ENCODE results near the gene BBS1. TPM values are rescaled to one million over a fixed set of nuclear protein-coding genes. Genes with fewer than 3 reads are reported as not detected.
"Not testable (repeated sequence)": the region's sequence is repeated elsewhere in the genome, so short reads cannot be mapped to it uniquely, and the experiment has no call there.

BBS1 gene
- total RNA-seq, 1 donor from 2014 or later: 25.0 TPM

DNA sequence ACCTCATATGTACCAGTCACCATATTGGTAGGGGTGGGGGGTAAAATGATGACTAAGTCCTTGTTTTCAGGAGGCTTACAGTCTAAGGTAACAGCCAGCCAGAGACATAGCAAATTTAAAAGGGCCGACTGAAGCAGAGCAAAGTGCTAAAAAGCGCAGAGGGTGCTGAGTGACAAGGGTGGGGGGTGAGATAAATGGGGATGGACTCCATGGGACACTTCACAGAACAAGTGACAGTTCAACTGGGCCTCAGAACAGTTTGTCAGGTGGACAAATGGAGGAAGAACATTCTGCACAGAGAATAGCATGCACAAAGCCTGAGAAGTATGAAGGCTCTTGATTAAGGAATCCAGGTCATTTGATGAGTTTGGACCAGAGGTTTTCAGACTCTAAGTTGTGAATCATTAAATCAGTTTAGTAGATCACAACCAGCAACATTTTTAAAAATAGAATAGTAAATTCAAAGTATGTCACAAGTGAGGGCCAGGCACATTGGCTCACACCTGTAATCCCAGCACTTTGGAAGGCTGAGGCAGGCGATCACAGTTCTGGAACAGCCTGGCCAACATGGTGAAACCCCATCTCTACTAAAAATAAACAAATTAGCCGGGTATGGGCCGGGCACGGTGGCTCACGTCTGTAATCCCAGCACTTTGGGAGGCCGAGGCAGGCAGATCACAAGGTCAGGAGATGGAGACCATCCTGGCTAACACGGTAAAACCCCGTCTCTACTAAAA is 14.0 kb downstream of the BBS1 start:
- DNase-seq: no peak

DNA sequence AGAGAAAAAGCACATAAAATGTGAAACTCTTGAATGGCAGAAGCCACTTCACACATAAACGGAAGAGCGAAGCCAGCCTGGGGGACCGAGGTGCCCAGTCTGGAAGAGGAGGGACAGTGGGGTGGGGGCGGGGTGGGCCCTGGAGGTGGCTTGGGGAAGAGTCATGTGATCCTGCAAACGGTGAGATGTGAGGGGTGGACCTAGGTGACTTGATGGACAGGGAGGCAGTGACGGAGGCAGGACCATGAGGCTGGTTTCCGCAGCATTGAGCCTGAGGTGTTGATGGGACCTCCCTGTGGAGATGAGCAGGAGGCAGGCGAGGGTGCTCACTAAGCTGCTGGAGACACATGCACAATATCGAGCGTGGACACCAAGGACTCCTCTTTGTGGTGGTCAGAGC is 18.6 kb downstream of the BBS1 start:
- no peak for DNase-seq

DNA sequence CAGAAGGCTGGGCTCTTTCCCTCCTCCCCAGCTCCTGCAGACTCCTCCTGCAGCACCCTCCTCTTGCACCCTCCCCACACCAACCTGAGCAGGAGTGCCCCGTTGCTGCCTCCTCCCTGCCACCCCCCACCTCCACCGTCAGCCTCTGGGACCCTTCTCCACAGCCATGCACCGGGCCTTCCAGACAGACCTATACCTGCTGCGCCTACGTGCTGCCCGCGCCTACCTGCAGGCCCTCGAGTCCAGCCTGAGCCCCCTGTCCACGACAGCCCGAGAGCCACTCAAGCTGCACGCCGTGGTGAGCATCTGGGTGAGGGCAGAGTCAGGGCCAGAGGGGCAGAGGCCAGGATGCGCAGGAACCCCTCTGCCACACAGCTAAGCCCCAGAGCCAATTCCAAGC is 19.2 kb downstream of the BBS1 start:
- DNase-seq: no peak

DNA sequence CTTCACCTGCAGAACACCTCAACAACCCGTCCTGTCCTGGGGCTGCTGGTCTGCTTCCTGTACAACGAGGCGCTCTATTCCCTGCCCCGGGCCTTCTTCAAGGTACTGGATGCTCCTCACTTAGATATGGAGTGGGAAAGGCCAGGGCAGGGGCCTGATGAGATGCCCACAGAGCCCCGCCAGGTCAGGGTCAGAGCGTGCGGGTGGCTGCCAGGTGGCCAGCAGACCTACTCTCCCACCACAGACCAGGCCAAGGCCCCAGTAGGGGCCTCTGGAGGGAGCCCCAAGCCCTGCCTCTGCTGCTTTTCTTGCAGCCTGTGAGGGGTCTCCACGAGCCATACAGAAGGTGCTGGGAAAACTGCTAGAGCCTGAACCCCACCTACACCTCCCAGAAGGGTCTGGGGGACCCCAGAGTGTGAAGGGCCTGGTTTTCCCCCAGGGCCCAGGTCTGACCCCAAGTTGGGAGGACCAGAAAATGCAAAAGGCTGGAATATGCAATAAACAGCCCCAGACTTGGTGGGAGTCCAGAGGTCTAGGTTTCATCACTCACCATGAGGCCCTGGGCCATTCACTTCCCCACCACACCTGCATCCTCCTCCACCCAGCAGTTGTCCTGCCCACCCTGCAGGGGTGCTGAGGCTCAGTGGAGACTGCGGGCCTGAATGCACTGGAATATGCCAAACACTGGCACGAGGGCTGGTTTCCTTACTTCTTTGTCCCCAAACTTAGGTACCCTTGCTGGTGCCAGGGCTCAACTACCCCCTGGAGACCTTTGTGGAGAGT is 20.7 kb downstream of the BBS1 start:
- DNase-seq: no peak

DNA sequence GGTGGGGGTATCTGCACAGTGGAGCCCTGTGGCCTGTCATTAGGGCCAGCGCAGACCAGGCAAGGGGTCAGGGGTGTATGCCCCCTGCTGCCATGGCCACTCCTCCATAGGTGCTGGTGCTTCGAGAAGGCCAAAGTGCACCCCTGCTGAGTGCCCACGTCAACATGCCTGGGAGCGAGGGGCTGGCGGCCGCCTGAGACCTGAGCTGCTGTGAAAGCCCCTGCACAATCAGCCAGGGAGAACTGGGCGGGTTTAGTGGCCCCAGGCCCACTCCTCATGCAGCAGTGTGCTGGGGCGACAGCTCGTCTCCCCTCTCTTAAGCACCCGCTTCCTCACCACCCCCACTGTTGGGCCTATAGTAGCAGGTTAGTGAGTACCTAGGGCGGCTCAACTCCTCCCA is 21.4 kb downstream of the BBS1 start:
- DNase-seq: no peak

DNA sequence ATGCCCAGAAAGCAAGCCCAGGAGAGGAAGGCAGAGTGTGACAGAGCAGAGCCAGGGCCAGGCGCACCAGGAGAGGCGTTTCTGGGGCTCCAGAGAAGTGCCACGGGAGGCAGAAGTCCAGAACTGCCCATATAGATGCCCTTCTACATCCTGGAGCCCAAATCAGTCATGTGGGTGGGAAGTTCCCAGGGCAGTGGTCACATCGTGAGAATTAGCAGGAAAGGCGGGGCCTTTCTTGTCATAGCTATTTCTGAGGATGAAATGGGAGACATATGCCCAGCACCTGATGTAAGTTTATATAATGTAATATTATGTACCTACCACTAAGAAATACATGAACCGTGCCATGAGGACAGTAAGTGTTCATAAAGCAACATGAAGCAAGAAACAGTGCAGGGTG is 22.3 kb downstream of the BBS1 start:
- DNase-seq: no peak

DNA sequence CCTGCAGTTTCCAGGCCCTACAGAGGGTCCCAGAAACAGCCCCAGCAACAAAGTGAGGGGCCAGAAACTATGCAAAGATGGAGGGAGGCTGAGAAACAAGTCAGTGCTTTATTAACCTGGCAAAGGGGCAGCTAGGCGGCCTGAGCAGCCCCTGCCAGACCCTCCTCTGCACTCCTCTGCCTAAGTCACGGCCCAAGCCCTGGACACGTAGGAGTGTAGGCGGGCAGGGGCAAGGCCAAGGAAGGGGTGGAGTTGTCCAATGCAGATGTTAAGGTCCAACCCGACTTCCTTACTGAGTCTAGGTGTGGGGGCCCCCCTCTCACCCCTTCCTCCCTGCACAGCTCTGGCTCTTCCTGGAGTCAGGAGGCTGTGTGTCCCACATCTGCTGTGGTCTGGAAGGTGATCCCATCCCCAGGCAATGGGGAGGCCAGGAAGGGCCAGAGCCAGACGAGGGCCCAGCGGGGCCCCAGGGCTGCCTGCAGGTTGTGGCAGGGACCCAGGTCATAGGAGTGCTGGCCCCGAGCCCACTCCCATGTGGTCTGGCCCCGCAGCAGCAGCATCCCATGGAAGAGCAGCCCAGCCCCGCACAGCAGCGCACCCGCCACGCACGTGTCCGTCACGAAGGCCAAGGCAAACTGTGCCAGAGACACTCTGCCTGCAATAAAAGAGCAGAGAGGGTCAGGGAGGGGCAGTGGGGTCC is 28.9 kb downstream of the BBS1 start:
- DNase-seq: no peak

DNA sequence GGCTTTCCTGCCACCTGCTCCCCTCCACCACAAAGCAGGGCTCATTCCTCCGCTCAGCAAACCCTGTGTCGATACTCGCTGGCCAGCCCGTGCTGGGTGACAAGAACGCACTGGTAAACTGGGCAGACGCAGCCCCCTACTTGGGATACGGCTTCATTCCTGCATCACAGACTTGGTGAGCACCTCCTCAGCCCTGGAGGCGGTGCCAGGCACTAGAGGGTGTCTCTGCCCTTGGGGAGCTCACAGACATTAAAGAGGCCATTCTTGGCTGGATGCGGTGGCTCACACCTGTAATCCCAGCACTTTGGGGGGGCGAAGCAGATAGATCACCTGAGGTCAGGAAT is 29.4 kb downstream of the BBS1 start:
- no peak for DNase-seq

DNA sequence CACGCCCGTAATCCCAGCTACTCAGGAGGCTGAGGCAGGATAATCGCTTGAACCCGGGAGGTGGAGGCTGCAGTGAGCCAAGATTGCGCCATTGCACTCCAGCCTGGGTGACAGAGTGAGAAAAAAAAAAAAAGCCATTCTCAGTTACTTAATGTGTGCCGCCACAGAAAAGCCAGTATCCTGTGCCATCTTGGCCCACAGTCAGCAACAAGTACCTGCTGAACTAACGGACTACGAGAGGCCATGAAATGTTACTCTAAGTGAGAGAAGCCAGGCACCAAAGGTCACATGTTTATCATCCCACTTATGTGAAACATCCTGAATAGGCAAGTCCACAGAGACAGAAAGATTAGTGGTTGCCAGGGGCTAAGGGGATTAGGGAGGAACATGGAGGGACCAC is 30.2 kb downstream of the BBS1 start:
- not testable (repeated sequence) for DNase-seq

DNA sequence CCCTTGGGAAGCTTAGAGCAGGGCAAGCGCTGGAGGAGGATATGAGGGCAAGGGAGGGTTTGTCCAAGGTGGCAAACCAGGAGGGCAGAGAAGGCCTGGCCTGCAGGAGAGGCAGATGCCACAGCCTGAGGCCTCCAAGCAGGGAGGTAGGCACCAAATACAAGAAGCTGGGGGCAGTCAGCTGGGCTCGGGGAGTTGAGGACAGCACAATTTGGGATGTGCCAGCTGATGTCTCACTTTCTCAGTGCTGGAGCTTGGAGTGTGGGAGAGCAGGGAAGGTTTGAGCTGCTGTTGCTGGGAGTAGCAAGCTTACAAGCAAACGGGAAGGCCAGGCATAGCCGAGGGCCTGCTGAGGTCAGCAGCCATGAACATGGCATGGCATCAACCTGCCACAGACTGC is 31.5 kb downstream of the BBS1 start:
- DNase-seq: no peak

DNA sequence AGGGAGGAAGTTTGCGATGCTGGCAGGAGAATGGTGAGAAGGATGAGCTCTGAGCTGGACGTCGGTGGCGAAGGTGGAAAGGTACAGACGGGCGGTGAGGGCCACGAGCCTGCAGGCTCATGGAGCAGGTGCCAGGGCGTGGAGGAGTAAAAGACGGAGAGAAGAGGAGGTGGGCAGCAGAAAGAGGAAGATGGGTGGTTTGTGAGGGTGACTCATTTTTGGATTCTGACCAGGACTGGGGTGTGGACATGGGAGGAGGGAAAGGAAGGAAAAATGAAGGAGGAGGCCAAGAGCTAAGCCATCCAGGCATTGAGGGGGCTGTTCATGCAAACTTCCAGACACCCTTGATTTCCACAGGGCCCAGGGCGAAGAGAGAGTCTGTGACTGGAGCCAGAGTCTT is 31.9 kb downstream of the BBS1 start:
- no peak for DNase-seq

DNA sequence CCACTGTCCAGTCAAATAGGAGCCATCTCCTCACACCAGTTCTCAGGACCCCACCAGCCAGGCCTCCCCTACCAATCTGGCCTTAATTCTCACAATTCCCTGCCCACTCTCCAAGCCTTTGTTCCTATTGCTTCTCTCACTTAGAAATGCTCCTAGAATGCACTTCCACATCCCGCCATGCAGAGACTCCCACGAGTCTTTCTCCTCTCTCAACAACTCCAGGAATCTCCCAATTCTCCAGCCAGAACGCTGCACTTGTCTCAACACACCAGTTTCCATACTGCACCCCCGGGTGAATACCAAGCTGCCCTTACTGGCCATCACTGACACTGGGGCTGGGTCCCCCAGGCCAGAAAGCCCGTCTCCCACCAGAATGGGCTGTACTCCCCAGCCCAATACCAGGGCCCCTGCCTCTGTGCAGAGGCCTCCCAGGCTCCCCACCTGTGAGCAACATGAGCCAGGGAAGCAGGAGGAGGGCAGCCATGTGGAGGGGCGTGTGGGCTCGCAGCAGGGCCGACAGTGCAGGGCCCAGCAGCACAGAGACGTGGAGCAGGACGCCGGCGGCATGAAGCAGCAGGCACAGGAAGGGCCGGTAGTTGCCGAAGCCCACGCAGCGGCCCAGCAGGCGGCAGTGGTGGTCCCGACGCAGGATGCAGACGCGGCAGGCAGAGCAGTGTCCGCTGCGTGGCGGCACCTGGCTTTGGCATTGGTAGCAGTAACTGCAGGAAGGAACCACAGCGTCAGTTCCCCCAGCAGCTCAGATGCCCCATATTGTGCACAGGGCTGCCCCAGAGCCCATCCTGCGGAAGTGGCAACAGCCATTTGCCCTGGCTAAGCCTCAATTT is 33.0 kb downstream of the BBS1 start:
- DNase-seq: peak; percentile 21

DNA sequence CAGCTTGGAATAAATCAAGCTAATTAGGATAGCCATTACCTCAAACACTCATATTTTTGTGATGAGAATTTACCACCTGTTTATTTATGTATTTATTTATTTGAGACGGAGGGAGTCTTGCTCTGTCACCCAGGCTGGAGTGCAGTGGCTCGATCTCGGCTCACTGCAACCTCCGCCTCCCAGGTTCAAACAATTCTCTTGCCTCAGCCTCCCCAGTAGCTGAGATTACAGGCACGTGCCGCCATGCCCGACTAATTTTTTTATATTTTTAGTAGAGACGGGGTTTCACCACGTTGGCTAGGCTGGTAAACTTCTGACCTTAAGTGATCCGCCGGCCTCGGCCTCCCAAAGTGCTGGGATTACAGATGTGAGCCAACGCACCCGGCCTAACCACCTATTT is 34.5 kb downstream of the BBS1 start:
- not testable (repeated sequence) for DNase-seq

DNA sequence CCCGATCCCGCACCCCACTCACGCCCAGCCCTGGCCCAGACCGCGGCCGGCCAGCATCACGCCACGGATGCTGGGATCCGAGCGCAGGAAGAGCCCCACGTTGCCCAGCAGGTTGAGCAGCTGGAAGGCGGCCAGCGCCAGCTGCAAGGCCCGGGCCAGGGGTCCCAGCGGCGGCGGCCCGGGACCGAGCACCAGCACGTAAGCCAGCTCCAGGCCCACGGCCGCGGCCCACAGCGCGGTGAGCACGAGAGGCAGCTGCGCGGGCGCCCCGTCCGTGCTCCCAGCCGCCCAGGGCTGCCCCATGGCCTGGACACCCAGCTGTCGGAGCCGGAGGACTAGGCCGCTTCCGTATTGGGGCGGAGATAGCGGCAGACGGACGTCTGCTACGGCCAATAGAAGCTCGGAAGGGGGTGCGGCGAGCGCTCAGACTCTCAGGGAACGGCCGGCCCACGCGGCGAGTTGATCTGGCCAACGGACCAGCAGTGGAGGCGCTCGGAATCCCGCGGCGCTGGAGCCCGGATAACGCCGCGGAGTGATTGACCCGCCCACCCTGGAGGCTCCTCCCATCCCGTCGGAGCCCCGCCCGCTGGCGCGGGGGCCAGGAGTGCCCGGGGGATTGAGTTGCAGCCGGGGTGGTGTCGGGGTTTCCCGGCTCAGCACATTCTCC is 35.4 kb downstream of the BBS1 start, which contains the start of gene ZDHHC24:
ZDHHC24 (minus strand) TSS at position 348 of the 667 bp plus-strand sequence; CDS start at position 303, 45 bp downstream.
- peak; percentile 80 for DNase-seq

DNA sequence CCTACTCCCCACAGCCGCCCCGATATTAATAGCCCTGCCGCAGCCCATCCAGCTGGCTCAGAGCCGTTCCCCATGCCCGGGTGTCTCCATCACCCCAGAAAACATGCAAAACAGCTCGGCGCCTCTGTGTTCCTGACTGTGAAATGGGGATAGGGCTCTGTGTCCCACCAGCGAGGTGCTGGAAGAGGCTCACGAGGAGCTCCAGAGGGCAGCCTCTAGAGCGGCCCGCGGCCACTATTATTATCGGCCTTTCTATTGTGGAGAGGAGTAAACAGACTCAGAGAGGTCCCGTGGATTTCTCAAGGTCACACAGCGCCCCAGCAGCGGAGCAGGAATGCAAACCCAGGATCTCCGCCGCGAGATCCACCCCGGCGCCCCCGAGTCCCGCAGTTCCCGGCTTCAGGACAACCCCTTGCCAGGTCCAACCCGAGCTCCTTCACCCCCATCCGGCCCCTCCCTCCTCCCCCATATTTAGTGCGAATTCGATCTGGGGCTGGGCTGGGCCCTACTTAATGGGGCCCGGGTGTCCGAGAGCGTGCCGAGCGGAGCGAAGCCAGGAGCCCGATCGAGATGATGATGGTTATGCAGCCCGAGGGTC is 36.0 kb downstream of the BBS1 start, which contains the start of gene ACTN3:
ACTN3 (plus strand) TSS at position 536 of the 598 bp plus-strand sequence; CDS start at position 571, 35 bp downstream.
- DNase-seq: no peak

DNA sequence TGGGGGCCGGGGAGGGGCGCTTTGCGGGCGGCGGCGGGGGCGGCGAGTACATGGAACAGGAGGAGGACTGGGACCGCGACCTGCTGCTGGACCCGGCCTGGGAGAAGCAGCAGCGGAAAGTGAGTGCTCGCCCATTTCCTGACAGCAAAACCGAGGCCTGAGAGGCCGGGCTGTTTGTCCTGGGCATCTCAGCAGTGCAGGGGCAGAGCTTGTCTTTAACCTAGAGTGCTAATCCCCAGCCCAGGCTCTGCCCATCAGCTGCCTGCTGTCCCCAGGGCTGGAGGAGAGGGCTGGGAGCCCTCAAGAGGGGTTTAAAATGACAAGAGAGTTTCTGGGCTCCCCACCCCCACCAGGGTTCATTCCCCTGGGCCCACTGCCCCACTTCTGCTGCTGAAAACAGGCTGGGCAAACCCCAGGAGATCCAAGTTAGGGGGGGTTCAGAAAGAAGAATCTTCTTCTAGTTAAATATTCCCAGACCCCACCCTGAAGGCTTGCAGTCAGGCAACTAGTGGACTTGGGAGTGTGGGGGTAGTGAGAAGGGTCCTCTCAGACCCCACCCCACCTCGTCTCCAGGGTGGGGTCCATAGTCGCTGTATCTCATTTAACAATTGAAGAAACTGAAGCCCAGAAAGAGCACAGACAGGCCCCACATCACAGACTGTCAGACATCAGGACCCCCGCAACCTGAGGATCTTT is 36.7 kb downstream of the BBS1 start:
- DNase-seq: no peak

DNA sequence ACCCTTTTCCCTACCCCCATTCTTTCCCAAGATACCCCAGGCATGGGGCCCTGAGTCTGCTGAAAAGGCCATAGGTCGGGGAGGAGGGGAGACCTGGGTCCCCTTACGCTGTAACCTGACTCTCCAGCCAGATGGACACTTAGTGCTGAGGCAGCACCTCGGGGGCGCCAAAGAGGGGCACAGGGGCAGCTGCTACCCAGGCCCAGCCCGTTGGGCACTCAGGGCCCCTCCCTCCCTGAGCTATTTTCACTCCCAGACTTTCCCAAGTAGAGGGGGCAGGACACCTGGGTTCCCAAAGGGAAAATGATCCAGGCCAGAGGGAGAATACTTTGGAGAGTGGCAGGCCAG is 37.2 kb downstream of the BBS1 start:
- no peak for DNase-seq

DNA sequence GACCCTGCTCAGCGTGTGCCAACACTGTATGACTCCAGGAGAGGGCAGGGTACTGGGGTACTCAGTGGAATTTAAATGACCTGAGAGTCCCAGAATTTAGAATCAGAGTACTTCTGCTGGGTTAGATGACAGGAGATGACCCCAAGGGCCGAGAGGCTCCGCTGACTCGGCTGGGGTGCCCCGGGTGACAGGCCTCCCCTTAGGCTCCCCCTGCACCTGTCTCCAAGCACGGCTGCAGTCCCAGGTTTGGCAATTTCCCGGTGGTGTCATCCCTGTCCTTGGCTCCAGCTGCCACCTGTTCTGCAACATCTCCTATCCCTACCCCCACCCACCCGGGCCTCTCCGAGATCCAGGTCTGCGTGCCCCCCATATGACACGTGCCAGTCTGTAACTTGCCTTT is 37.6 kb downstream of the BBS1 start:
- DNase-seq: no peak

DNA sequence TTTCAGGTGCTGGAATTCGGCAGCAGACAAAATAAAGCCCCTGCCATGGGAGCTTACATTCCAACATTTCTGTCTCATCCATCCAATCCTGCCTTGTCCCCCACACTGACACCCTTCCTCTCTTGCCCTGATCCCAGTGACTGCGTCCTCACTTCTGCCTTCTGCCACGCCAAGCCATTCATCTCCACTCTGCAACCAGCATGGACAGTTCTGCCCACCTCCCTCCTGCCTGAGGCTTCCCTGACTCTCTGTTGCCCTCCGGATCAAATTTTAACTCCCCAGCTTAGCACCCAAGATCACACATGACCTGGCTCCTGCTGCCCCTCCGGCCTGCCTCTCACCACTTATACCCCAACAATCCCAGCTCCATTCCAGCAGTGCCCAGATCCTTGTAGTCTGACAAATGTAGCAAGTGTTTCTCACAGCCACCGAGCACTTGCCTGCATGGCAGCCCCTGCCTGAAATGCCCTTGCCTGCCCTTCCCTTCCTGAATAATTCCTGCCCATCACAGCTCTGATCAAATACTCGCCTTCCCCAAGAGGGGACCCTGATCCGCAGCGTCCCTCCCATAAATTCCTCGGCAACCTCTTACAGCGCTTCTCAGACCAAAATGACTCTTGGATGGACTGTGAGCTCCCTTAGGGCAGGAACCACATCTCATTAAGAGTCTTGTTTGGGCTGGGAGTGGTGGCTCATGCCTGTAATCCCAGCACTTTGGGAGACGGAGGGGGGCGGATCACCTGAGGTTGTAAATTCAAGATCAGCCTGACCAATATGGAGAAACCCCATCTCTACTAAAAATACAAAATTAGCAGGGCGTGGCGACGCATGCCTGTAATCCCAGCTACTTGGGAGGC is 38.6 kb downstream of the BBS1 start:
- DNase-seq: no peak

DNA sequence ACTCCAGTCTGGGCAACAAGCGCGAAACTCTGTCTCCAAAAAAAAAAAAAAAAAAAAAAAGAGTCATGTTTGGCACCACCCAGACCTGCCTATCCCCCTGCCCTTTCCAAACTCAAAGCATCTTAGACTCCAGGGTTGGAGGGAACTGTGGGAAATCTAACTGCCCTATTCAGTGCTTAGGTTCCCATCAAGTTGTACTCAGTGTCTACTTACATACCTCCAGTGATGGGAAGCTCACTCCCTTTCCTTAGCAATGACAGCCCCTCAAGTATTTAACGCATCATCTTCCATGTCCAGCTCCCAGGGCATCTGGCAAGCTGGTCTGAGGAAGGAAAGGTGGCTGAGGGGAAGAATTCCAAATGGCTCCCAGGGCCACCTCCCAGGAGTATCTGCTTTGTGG is 39.3 kb downstream of the BBS1 start:
- DNase-seq: no peak

Measured in skin of body (tissue), 2 donors.